T-helper 2 cell treated with Interferon-gamma antibody and Interleukin-4, amounts not matched to agents 5 μg/mL and 100 μg/mL, for 36 hours (primary cell): ENCODE measurements around the gene TVP23C.

Experiments
- DNase-seq: peaks from one replicate; pipeline ENCODE4 v3.0.0; 2021; ENCODE audit warnings: low spot score
- H3K27ac Mint-ChIP-seq: one replicate; pipeline ENCODE4 v1.8.0; 2021; ENCODE audit warnings: mild to moderate bottlenecking, mixed read lengths
- H3K27me3 Mint-ChIP-seq: one replicate; pipeline ENCODE4 v1.8.0; 2021; ENCODE audit warnings: low read depth, mixed read lengths
- H3K36me3 Mint-ChIP-seq: one replicate; pipeline ENCODE4 v1.8.0; 2021; ENCODE audit warnings: low read depth, mixed read lengths
- H3K4me1 Mint-ChIP-seq: one replicate; pipeline ENCODE4 v1.8.0; 2021; ENCODE audit warnings: low read depth, mixed read lengths
- H3K4me3 Mint-ChIP-seq: one replicate; pipeline ENCODE4 v1.8.0; 2022; ENCODE audit warnings: mild to moderate bottlenecking, moderate library complexity, mixed read lengths
- H3K9me3 Mint-ChIP-seq: one replicate; pipeline ENCODE4 v1.8.0; 2021; ENCODE audit warnings: mixed read lengths

The TVP23C gene

DNA sequence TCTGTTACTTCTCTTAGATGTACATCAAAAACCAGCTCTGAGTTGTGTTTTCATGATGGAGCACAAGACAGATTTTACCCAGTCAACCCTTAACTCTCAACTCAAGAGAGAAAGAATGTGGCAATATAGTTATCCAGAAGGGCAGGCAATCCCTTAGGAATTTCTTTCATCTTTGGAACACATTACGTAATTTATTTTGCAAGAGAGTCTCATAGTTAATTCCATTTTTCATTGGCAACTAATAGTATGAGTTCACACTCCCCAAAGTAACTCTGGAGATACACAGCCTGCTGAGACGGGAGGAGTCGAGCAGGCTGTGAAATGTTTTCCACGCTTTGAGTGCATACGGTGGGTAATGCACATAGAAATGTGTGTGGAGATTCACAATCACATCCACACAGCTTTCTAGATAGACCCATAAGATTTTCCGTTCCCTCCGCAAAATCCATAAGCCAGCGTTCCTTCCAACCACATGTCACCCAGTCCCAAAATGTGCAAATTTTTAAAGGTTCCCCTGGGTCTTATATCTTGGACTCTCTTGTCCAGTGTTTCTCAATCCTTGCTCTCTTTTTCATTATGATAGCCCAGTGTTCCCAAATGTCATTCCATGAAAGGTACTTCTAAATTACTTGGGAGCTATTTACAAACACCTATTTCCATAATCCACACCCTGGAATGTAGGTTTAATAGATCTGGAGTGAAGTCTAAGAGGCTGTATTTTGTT, 87.5 kb downstream of the TVP23C start:
- Mint-ChIP-seq H3K27me3 (no peaks in the 10 kb centered on the region), H3K4me3 (no peak overlapping the region), H3K9me3 (no peaks in the 10 kb centered on the region), H3K4me1 (no peaks in the 10 kb centered on the region), H3K36me3 (no peaks in the 10 kb centered on the region), H3K27ac (no peak overlapping the region)
- DNase-seq: no peak

DNA sequence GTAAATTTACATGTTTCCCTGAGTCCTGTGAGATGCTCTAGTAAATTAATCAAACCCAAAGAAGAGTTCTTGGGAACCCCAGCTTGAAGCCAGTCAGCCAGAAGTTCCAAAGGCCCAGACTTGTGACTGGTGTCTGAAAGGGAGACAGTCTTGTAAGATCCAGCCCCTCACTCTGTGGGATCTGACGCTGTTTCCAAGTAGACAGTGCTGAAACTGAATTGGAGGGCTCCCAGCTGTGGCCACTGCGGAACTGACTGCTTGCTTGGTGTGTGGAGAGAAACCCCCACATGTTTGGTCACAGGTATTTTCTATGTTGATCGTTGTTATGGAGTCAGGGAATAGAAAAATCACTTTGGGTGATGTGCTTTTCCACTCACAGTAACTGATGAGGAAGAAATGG, 90.4 kb downstream of the TVP23C start:
- H3K4me1 Mint-ChIP-seq: no peaks in the 10 kb centered on the region
- H3K27ac Mint-ChIP-seq: no peak overlapping the region
- no peaks in the 10 kb centered on the region for H3K9me3 Mint-ChIP-seq
- no peaks in the 10 kb centered on the region for H3K36me3 Mint-ChIP-seq
- DNase-seq: no peak
- no peaks in the 10 kb centered on the region for H3K27me3 Mint-ChIP-seq
- H3K4me3 Mint-ChIP-seq: no peak overlapping the region

DNA sequence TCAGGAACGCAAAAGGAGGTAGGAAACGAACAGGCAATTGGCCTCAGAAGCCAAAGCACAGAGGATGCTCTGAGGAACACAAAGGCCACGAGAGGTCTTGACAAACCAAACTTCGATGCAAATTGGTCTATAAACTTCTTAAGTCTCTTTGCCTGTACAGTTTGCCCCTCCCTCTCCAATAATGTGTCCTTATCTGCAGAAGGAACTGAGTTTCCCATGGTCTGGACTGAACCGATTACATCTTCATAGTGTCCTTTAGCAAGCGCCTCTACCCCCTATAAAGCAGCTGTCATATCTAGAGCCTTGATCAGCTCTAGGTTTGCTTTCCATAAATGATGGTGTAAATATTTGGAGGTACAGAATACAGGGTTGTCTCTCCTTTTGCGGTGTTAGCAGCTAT, 92.7 kb downstream of the TVP23C start:
- H3K27ac Mint-ChIP-seq: no peak overlapping the region
- no peak overlapping the region for H3K4me3 Mint-ChIP-seq
- no peaks in the 10 kb centered on the region for H3K9me3 Mint-ChIP-seq
- H3K36me3 Mint-ChIP-seq: no peaks in the 10 kb centered on the region
- no peaks in the 10 kb centered on the region for H3K4me1 Mint-ChIP-seq
- no peak for DNase-seq
- no peaks in the 10 kb centered on the region for H3K27me3 Mint-ChIP-seq

DNA sequence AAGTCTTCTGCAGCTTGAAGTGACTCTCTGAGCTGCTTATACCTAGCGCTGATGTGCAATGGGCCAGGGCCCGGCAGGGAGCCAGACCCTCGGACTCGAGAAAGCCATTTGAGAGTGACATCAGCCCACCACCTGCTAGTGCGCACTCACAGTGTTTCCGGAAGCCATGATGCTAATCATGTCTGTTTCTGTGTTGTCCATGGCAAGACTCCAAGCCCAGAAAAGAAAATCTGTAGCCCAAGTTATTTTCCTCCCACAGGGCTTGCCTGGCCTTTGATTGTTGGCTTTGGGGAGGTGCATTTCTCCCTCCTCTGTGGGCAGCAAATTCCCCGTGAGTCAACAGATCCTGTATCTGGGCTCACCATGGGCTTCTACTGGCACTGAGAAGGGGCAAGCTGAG, 94.0 kb downstream of the TVP23C start:
- no peaks in the 10 kb centered on the region for H3K4me1 Mint-ChIP-seq
- no peaks in the 10 kb centered on the region for H3K9me3 Mint-ChIP-seq
- H3K4me3 Mint-ChIP-seq: no peak overlapping the region
- H3K27ac Mint-ChIP-seq: no peak overlapping the region
- no peaks in the 10 kb centered on the region for H3K36me3 Mint-ChIP-seq
- DNase-seq: no peak
- no peaks in the 10 kb centered on the region for H3K27me3 Mint-ChIP-seq

DNA sequence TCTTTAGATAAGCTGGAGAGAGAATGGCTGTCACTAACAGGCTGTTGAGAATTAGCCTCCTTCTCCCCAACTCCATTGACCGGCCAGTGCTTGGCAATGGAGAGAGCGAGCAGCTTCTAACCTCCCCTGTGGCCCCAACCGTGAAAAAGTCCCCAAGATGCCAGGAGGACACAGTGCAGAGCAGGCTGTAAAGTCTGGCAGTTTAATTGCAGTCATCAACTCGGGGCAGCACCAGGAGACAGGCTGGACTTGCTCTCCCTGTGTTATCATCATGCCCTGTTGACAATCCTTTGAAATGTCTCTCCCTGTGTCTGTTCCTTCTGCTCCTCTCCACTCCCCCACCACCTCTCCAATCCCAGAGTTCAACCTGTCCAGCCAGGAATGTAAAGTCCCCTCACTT, 95.2 kb downstream of the TVP23C start:
- Mint-ChIP-seq H3K36me3 (no peaks in the 10 kb centered on the region), H3K4me1 (no peaks in the 10 kb centered on the region), H3K27me3 (no peaks in the 10 kb centered on the region), H3K27ac (no peak overlapping the region), H3K9me3 (no peaks in the 10 kb centered on the region), H3K4me3 (no peak overlapping the region)
- DNase-seq: no peak

DNA sequence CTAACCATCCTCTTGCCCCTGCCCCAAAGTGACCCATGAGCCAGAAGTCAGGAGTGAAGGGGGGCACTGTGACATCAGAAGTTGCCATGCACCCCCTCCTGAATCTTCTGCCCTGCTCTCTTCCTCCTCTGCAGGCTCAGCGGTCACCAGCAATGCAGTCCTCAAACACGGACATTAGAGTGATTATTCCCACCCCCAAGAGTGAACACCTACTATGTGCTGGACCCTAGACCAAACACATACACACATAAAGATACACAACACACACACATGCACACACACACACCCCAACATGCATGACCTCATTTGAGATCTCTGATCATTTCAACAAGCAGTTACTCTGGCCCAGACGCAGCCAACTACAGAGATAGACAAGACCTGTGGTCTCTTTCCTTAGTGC, 95.7 kb downstream of the TVP23C start, which contains the start of gene CDRT4:
TSS of gene CDRT4 (minus strand) at position 30 of the 400 bp plus-strand sequence. CDS start 27,383 bp downstream, outside the sequence.
- H3K27ac Mint-ChIP-seq: no peak within 1 kb of the TSS
- H3K36me3 Mint-ChIP-seq: no peaks in the 10 kb centered on the region
- H3K9me3 Mint-ChIP-seq: no peaks in the 10 kb centered on the region
- H3K4me1 Mint-ChIP-seq: no peaks in the 10 kb centered on the region
- DNase-seq: no peak
- no peak within 1 kb of the TSS for H3K4me3 Mint-ChIP-seq
- H3K27me3 Mint-ChIP-seq: no peaks in the 10 kb centered on the region

DNA sequence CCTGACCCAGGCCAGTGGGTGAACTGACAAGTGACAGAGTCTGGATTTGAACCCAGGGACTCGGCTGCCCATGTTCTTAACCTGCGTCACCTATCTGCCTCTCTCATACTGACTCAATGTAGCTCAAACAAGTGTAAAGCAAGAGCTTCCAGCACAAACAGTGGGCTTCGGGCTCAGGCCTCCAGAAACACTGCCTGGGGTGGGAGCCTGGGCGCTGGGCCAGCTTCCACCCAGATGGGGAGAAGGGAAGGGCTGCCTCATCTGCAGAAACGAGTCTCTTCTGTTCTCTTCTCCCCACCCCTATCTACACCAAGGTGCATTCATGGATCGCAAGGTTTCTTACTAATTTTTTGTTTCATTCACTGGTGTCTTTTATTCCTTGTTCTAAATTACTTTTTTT, 97.2 kb downstream of the TVP23C start:
- no peak overlapping the region for H3K27ac Mint-ChIP-seq
- H3K4me1 Mint-ChIP-seq: no peaks in the 10 kb centered on the region
- DNase-seq: no peak
- H3K9me3 Mint-ChIP-seq: no peaks in the 10 kb centered on the region
- H3K27me3 Mint-ChIP-seq: no peaks in the 10 kb centered on the region
- H3K4me3 Mint-ChIP-seq: no peak overlapping the region
- H3K36me3 Mint-ChIP-seq: no peaks in the 10 kb centered on the region

DNA sequence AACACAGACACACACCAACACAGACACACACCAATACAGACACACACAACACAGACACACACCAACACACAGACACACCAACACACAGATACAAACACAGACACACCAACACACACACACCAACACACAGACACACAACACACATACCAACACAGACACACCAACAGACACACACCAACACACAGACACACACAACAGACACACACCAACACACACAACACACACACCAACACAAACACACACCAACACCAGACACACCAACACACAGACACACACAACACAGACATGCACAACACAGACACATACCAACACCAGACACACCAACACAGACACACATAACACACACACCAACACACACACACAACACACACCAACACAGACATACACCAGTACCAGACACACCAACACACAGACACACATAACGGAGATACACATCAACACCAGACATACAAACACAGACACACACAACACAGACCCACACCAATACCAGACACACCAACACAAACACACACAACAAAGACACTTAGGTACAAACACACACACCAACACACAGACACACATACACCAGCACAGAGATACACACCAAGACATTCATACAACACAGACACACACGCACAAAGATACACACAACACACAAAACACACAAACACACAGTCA, 98.1 kb downstream of the TVP23C start:
- H3K27ac Mint-ChIP-seq: no peak overlapping the region
- no peak overlapping the region for H3K4me3 Mint-ChIP-seq
- peaks cover 1% of the 10 kb centered on the region for H3K36me3 Mint-ChIP-seq
- no peaks in the 10 kb centered on the region for H3K4me1 Mint-ChIP-seq
- DNase-seq: no peak
- no peaks in the 10 kb centered on the region for H3K27me3 Mint-ChIP-seq
- H3K9me3 Mint-ChIP-seq: no peaks in the 10 kb centered on the region

DNA sequence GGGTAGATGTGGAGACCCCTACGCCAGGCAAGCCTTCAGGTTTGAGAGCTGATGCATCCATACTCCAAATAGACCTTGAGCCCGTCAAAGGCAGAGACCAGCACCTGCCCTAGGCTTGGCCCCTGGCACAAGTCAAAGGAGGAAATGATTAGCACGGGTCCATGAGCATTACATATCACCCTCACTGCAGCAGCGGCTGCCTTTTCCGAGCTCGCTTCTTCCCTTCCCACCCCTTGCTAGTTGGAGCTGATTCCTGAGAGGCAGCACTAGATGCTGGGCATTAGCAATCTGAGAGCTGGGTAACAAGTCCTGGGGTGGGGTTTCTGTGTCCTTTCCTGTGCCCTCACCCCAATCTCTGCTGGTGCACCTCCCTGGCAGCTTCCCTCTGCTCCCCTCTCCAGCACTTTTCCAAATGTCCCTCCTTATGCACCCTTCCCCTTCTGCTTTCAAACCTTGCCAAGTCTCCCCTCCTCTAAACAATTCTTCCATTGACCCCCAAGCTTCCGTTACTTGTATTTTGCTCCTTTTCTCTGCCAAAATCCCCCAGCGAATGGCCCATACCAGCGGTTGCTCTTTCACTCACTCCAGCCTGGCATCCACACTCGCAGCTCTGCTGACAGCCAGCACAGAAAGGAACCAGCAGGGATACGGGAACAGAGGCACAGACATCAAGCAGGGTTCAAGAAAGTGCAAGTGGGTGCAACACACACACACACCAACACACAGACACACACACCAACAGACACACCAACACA, 98.9 kb downstream of the TVP23C start:
- Mint-ChIP-seq H3K4me3 (no peak overlapping the region), H3K27ac (no peak overlapping the region), H3K36me3 (peaks cover 3% of the 10 kb centered on the region), H3K27me3 (no peaks in the 10 kb centered on the region), H3K4me1 (no peaks in the 10 kb centered on the region), H3K9me3 (no peaks in the 10 kb centered on the region)
- DNase-seq: no peak

DNA sequence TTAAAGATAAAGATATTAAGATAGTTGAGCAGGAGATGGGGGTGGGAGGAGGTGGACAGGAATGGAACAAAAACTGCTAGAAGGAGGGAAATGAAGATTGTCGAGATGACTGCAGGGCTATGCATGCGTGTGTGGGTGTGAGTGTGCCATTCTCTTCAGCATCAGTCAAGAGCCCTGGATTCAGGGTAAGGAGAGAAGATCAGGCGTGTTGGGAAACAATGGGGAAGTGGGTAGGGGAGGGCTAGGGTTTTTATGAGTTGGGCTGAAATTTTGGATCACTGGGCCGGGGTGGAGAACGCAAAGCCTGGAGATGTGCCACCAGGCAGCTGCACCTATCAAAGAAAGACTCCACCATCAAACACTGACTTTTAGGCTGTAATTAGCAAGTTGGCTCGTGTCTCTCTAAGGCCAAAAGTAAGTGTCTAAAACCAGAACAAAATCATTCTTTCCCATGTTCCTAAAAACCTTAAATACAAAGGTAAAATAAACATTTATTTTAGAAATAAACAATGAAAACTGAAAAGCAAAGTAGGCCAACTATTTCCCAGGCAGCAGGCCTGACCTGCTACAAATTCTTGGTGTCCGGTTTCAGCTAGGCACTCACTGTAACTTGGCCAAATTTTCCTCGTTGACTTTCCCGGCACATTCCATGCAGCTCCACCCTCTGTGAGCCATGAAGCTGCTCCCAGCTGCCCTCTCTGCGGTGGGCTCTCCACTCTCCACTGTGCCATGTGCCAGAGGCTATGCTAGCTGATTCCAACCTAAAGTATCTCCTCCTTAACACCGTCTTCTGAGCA, 100.1 kb downstream of the TVP23C start:
- peaks cover 3% of the 10 kb centered on the region for H3K36me3 Mint-ChIP-seq
- no peak for DNase-seq
- no peaks in the 10 kb centered on the region for H3K9me3 Mint-ChIP-seq

DNA sequence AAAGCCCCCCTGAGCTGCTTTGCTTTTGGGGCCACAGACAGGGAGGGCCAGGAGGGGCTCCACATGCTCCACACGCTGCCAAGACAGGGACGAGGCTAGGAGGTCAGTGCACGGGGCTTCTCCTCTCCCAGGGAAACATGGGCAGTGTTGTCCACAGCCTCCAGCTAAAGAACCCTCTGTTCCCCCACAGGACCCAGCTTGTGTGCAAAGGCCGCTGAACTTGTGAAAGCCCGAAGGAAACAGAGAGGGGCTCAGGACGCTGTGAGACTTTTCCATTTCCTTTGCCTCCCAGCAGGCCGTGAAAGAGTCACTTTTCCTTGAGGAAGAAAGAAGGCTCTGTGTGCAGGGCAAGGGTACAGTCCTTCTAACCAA, 105.6 kb downstream of the TVP23C start:
- H3K4me1 Mint-ChIP-seq: no peaks in the 10 kb centered on the region
- DNase-seq: no peak
- no peaks in the 10 kb centered on the region for H3K27me3 Mint-ChIP-seq
- no peak overlapping the region for H3K27ac Mint-ChIP-seq
- peaks cover 6% of the 10 kb centered on the region for H3K9me3 Mint-ChIP-seq
- peaks cover 7% of the 10 kb centered on the region for H3K36me3 Mint-ChIP-seq
- H3K4me3 Mint-ChIP-seq: no peak overlapping the region

More for the DNA sequence above, 100.1 kb downstream of the TVP23C start:
- Mint-ChIP-seq H3K4me3 (no peak overlapping the region), H3K4me1 (no peaks in the 10 kb centered on the region), H3K27me3 (no peaks in the 10 kb centered on the region), H3K27ac (no peak overlapping the region)

DNA sequence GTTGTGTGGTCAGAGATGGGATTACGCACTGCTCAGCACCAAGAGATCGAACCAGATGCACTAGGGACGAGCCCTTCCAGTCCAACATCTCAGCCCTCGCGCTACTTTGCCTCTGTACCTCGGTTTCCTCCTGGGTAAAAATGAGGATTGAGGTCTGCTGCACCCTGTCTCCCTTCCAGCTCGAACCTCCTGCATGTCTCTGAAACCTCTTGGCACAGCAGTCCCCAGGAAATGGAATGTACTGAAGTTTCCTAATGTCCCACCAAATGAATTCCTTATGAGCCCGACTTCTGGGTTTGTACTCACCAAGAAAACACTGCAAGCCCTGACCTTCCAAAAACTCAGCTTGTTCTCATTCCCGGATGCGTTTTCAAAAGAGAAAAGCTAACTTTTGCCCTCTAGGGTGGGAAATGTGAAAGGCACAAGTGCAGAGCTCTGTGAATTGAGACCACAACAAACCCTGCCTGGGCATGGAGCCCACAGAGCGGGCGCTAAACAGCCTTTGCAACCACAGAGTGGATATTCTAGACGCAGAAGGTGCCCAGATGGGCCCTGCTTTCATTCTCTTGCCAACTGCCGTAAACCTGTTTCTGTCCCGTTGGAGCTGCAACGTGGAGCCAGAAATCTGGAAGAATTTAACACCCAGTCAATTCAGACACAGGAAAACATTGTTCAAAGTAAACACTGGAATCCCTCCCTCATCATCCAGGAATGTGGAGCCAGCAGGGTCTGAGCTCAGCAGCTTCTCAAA, 106.1 kb downstream of the TVP23C start:
- H3K27me3 Mint-ChIP-seq: no peaks in the 10 kb centered on the region
- H3K27ac Mint-ChIP-seq: no peak overlapping the region
- DNase-seq: no peak
- no peaks in the 10 kb centered on the region for H3K4me1 Mint-ChIP-seq
- no peak overlapping the region for H3K4me3 Mint-ChIP-seq
- H3K9me3 Mint-ChIP-seq: peaks cover 6% of the 10 kb centered on the region
- peaks cover 7% of the 10 kb centered on the region for H3K36me3 Mint-ChIP-seq

DNA sequence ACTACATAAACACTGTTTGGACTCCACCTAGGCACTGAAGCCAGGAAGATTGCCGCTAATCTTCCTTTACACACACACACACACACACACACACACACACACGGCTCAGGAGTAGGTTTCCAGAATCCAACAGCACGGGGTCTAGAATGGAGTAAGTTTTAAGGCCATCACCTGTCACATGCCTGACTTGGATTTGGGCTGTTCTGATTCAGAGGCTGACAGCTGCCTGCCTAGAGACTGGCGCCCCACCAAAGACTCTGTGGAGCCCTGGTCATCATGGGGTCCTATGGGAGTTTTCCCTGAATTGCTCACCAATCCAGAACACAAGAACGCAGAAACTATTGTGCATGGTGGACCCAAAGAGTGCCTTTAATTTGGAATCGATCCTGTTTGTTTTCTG, 106.8 kb downstream of the TVP23C start:
- Mint-ChIP-seq H3K36me3 (peaks cover 7% of the 10 kb centered on the region), H3K4me1 (no peaks in the 10 kb centered on the region)

More for the DNA sequence above, 106.8 kb downstream of the TVP23C start:
- H3K27ac Mint-ChIP-seq: no peak overlapping the region
- peaks cover 6% of the 10 kb centered on the region for H3K9me3 Mint-ChIP-seq
- no peak overlapping the region for H3K4me3 Mint-ChIP-seq
- no peak for DNase-seq
- no peaks in the 10 kb centered on the region for H3K27me3 Mint-ChIP-seq
